Panc1 (cell line): ENCODE measurements around the gene PPP1R14C.

ENCODE experiments used
- POLR2AphosphoS5 ChIP-seq: IDR thresholded peaks from 2 replicates; pipeline ENCODE4 v1.6.1; 2012; ENCODE audit warnings: mild to moderate bottlenecking, low read depth, low read length, moderate library complexity
- SIN3A ChIP-seq: IDR thresholded peaks from 2 replicates; pipeline ENCODE4 v1.6.1; 2012; ENCODE audit warnings: low read depth, mild to moderate bottlenecking, low read length, moderate library complexity, borderline replicate concordance; ENCODE audit not compliant: insufficient read depth
- TCF7L2 ChIP-seq: IDR thresholded peaks from 2 replicates; pipeline ENCODE4 v1.6.1; 2011; ENCODE audit warnings: mild to moderate bottlenecking, low read depth, low read length, inconsistent platforms
- TF ChIP-seq, protein P1 (sequence below): fragments of 450-650 bp; IDR thresholded peaks from 2 replicates; pipeline ENCODE4 v1.5.1; 2017; ENCODE audit warnings: mild to moderate bottlenecking
- TF ChIP-seq, protein P2 (sequence below), 2 experiments: IDR thresholded peaks; 2 replicates each; pipeline ENCODE4 v1.6.1; 2011 to 2012; ENCODE audit warnings: low read depth in 2 of 2, control low read depth in 1 of 2, low read length in 1 of 2, mild to moderate bottlenecking in 1 of 2, moderate library complexity in 1 of 2; ENCODE audit not compliant: insufficient read depth in 1 of 2

GRCh38 chr6:150176152-150176551 lies 33.3 kb downstream of the PPP1R14C start:
- TF ChIP-seq, protein P1, sequence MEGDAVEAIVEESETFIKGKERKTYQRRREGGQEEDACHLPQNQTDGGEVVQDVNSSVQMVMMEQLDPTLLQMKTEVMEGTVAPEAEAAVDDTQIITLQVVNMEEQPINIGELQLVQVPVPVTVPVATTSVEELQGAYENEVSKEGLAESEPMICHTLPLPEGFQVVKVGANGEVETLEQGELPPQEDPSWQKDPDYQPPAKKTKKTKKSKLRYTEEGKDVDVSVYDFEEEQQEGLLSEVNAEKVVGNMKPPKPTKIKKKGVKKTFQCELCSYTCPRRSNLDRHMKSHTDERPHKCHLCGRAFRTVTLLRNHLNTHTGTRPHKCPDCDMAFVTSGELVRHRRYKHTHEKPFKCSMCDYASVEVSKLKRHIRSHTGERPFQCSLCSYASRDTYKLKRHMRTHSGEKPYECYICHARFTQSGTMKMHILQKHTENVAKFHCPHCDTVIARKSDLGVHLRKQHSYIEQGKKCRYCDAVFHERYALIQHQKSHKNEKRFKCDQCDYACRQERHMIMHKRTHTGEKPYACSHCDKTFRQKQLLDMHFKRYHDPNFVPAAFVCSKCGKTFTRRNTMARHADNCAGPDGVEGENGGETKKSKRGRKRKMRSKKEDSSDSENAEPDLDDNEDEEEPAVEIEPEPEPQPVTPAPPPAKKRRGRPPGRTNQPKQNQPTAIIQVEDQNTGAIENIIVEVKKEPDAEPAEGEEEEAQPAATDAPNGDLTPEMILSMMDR = no peak
- no peak for TF ChIP-seq SIN3A
- no peak for TF ChIP-seq POLR2AphosphoS5
- TF ChIP-seq, protein P2, sequence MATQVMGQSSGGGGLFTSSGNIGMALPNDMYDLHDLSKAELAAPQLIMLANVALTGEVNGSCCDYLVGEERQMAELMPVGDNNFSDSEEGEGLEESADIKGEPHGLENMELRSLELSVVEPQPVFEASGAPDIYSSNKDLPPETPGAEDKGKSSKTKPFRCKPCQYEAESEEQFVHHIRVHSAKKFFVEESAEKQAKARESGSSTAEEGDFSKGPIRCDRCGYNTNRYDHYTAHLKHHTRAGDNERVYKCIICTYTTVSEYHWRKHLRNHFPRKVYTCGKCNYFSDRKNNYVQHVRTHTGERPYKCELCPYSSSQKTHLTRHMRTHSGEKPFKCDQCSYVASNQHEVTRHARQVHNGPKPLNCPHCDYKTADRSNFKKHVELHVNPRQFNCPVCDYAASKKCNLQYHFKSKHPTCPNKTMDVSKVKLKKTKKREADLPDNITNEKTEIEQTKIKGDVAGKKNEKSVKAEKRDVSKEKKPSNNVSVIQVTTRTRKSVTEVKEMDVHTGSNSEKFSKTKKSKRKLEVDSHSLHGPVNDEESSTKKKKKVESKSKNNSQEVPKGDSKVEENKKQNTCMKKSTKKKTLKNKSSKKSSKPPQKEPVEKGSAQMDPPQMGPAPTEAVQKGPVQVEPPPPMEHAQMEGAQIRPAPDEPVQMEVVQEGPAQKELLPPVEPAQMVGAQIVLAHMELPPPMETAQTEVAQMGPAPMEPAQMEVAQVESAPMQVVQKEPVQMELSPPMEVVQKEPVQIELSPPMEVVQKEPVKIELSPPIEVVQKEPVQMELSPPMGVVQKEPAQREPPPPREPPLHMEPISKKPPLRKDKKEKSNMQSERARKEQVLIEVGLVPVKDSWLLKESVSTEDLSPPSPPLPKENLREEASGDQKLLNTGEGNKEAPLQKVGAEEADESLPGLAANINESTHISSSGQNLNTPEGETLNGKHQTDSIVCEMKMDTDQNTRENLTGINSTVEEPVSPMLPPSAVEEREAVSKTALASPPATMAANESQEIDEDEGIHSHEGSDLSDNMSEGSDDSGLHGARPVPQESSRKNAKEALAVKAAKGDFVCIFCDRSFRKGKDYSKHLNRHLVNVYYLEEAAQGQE (IDR thresholded peaks at IDR 0.05; ENCODE audit: insufficient read depth in 1 of 2, low read depth in 2 of 2, low read length in 1 of 2) = no peak
- TF ChIP-seq TCF7L2 = no peak
